K562 (cell line): ENCODE measurements around the gene GSTO2. TPM values are rescaled to one million over a fixed set of nuclear protein-coding genes. Genes with fewer than 3 reads are reported as not detected.

ENCODE experiments used
- ATAC-seq: fragments of 200-7000 bp; cut with Tn5 transposase; 3 replicates; pipeline ENCODE4 v1.9.1; 2020; ENCODE audit warnings: moderate library complexity
- BruUV-seq: library from RNA; stranded (reverse); fragments of 400-500 nt; replicated peaks from 2 replicates; lab custom pipeline; 2021; lab: Mats Ljungman, UMichigan
- CTCF ChIA-PET: fragments of 300-600 bp; formaldehyde crosslinking; extraction: SDS; loops from one replicate; lab custom pipeline; 2021; ENCODE audit warnings: low intra/inter-chr PET ratio; lab: Yijun Ruan, JAX
- POLR2A ChIA-PET: fragments of 300-600, 350-650 bp; sonication (Branson Sonifier 250); formaldehyde crosslinking; extraction: SDS; loops from one replicate; lab custom pipeline; 2021; ENCODE audit warnings: antibody characterized with exemption, inconsistent platforms; lab: Yijun Ruan, JAX
- DNase-seq, 4 experiments: peaks; one replicate each; pipeline versions ENCODE4 v3.0.0 to v3.0.0-alpha.2; 2011 to 2018; ENCODE audit warnings: low spot score in 3 of 4, mixed read lengths in 3 of 4; ENCODE audit errors: extremely low read depth in 1 of 4
- FAIRE-seq: peaks from 2 replicates; lab custom pipeline; 2011; peaks lifted over from hg19 to GRCh38; lab: Jason Lieb, UNC
- H2AFZ ChIP-seq: 2 replicates; pipeline ENCODE4 v1.6.0; 2011; ENCODE audit warnings: low read depth, low read length, control low read depth, inconsistent platforms
- H3K27ac ChIP-seq: fragments of 200-600 bp; 3 replicates; pipeline ENCODE4 v1.8.0; 2011; ENCODE audit warnings: low read depth, mild to moderate bottlenecking, control low read depth, inconsistent platforms, low read length, moderate library complexity, mixed read lengths; ENCODE audit errors: extremely low read depth
- H3K27me3 ChIP-seq, 2 experiments: fragments of 300-600 bp in 1 of 2; 2 replicates in 1 of 2; 3 replicates in 1 of 2; pipeline versions ENCODE4 v1.6.0 to v1.8.0; 2011; ENCODE audit warnings: inconsistent platforms in 2 of 2, low read length in 2 of 2, mild to moderate bottlenecking in 1 of 2, mixed read lengths in 1 of 2, moderate library complexity in 1 of 2; ENCODE audit not compliant: control insufficient read depth in 2 of 2, insufficient read depth in 2 of 2
- H3K36me3 ChIP-seq: fragments of 300-600 bp; 3 replicates; pipeline ENCODE4 v1.8.0; 2011; ENCODE audit warnings: mild to moderate bottlenecking, low read length, inconsistent platforms; ENCODE audit not compliant: control insufficient read depth, insufficient read depth
- H3K4me1 ChIP-seq, 2 experiments: fragments of 200-600 bp in 1 of 2; replicated peaks in 1 of 2; 2 replicates in 1 of 2; 3 replicates in 1 of 2; pipeline versions ENCODE4 v1.5.1 to v1.8.0; 2011; ENCODE audit warnings: inconsistent platforms in 2 of 2, low read length in 2 of 2, mild to moderate bottlenecking in 1 of 2, mixed read lengths in 1 of 2, moderate library complexity in 1 of 2; ENCODE audit not compliant: control insufficient read depth in 2 of 2, insufficient read depth in 2 of 2
- H3K4me2 ChIP-seq: 2 replicates; pipeline ENCODE4 v1.6.1; 2011; ENCODE audit warnings: low read length, control low read depth, inconsistent platforms, mixed read lengths; ENCODE audit not compliant: insufficient read depth
- H3K4me3 ChIP-seq: fragments of 200-600 bp; sonication (generic), shearing (Covaris generic); 2 replicates; pipeline ENCODE4 v1.5.1; 2016; ENCODE audit warnings: control low read depth, inconsistent platforms
- H3K79me2 ChIP-seq: fragments of 200-600 bp; 3 replicates; pipeline ENCODE4 v1.8.0; 2011; ENCODE audit warnings: low read length, inconsistent platforms; ENCODE audit not compliant: control insufficient read depth, insufficient read depth
- H3K9ac ChIP-seq, 2 experiments: 2 replicates each; pipeline versions ENCODE4 v1.6.0 to v1.6.1; 2011; ENCODE audit warnings: low read depth in 2 of 2, low read length in 2 of 2, control low read depth in 1 of 2, inconsistent platforms in 1 of 2, mild to moderate bottlenecking in 1 of 2, mixed read lengths in 1 of 2; ENCODE audit not compliant: insufficient read depth in 1 of 2
- H3K9me1 ChIP-seq: one replicate; pipeline ENCODE4 v1.6.0; 2011; ENCODE audit warnings: inconsistent platforms, mild to moderate bottlenecking, low read length, moderate library complexity; ENCODE audit not compliant: control insufficient read depth, insufficient read depth
- H3K9me3 ChIP-seq: replicated peaks from 2 replicates; pipeline ENCODE4 v1.5.1; 2011; ENCODE audit warnings: low read depth, low read length, inconsistent platforms; ENCODE audit not compliant: control insufficient read depth, insufficient read depth
- H4K20me1 ChIP-seq: replicated peaks from 2 replicates; pipeline ENCODE4 v1.6.1; 2011; ENCODE audit warnings: low read length, inconsistent platforms, mixed read lengths; ENCODE audit not compliant: control insufficient read depth, insufficient read depth
- RBM39 ChIP-seq: fragments of 200-400 bp; formaldehyde crosslinking; optimal IDR thresholded peaks from 2 replicates; pipeline ENCODE3; 2018; ENCODE audit warnings: low read depth, low read length
- SPI1 ChIP-seq: IDR thresholded peaks from 2 replicates; pipeline ENCODE4 v1.6.1; 2011; ENCODE audit warnings: low read depth, low read length, control low read depth, borderline replicate concordance
- SRSF3 ChIP-seq: fragments of 200-400 bp; formaldehyde crosslinking; IDR thresholded peaks from 2 replicates; pipeline ENCODE4 v1.6.1; 2016; ENCODE audit warnings: mild to moderate bottlenecking, low read length, moderate library complexity; ENCODE audit not compliant: insufficient read depth
- WGBS: fragments of 100-300 bp; shearing (Covaris generic); methylation state at CpG from one replicate; pipeline ENCODE4 v1.1.6; 2016; ENCODE audit warnings: low coverage, mixed read lengths; ENCODE audit not compliant: insufficient coverage; ENCODE audit errors: missing lambda C conversion rate; 5-methylcytosine and 5-hydroxymethylcytosine counted together
- in situ Hi-C: fragments of 300-500 bp; cut with MboI; formaldehyde crosslinking; loops from 4 replicates; pipeline ENCODE4 v1.15.0; 2018; ENCODE audit warnings: inconsistent platforms, mixed read lengths
- intact Hi-C: fragments of 100-400 bp; cut with micrococcal nuclease; formaldehyde crosslinking; loops from 2 replicates; pipeline ENCODE4 v1.14.2; 2022
- polyA plus RNA-seq, 8 experiments: library from polyadenylated mRNA; depleted of rRNA in 4 of 8; stranded (reverse) in 5 of 8; unstranded in 3 of 8; fragments of >200 nt; fragmentation: Nextera tagmentation in 2 of 8; fragmentation: Illumina TruSeq in 1 of 8; extraction: Ambion mirVana in 2 of 8; extraction: Trizol in 1 of 8; gene quantifications; 2 replicates each; pipeline versions ENCODE4 v1.2.1 to v1.2.3, GENCODE V29; 2011 to 2014; ENCODE audit warnings: inconsistent platforms in 1 of 8, missing spikeins in 1 of 8
- total RNA-seq, 7 experiments: library from RNA; depleted of rRNA in 6 of 7; stranded (reverse); fragments of >200 nt in 6 of 7; fragmentation: Illumina TruSeq in 2 of 7; extraction: Trizol in 2 of 7; gene quantifications; 2 replicates each; pipeline versions ENCODE4 v1.2.1 to v1.2.3, GENCODE V29; 2011 to 2021; ENCODE audit warnings: low replicate concordance in 1 of 7
- TF ChIP-seq, protein P1 (sequence below): sonication (generic); formaldehyde crosslinking; IDR thresholded peaks from 2 replicates; pipeline ENCODE4 v1.8.0; 2022; ENCODE audit warnings: missing genetic modification reagents, mild to moderate bottlenecking, moderate library complexity, borderline replicate concordance
- TF ChIP-seq, protein P2 (sequence below): fragments of 250-450 bp; sonication (Bioruptor Pico); IDR thresholded peaks from 2 replicates; pipeline ENCODE4 v1.5.0; 2022; ENCODE audit warnings: mild to moderate bottlenecking
- TF ChIP-seq, protein P3 (sequence below): sonication (generic); IDR thresholded peaks from 2 replicates; pipeline ENCODE4 v1.6.1; 2016

The GSTO2 gene
- total and polyA plus RNA-seq, 9 of the 15 experiments (the other 6 are each of a cell fraction or from before 2014, with no cell fraction given): 0.18 to 1.8 (median 0.90) TPM

DNA sequence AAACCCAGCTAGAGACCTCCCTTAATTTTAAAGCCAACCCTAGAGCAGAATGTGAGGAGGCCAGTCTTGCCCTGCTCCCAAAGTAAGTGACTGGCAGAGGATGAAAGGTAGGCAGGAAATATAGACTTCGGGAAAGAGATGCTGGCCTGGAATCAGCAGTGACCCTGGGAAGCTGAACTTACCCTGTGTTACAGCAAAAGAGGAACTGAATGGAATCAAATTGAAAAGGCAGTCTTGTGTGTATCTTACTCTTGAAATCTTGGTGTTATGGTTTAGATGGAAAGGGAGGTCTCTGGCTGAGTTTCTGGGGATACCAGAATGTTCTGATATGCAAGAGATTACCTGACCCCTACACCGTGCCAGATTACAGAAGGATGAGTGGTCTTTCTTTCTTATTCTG is 28.9 kb upstream of the GSTO2 start:
- CTCF ChIA-PET: no interaction called here
- ATAC-seq: peak; percentile 34; the same call in 2 of the 3 replicates

DNA sequence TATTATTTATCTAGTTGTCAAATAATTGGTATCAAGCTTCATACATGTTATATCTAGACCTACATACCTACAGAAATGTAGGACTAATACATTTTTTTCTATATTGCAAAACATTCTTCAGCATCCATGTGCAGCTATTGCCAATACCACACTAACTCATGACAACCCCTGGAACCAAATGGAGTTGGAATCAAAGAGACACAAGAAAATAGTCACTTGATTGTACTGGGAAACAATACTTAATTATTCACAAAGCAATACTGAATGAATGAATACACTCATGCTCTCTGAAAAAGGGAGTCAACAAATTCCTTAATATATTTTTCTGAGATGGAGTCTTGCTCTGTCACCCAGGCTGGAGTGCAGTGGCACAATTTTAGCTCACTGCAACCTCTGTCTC is 26.4 kb upstream of the GSTO2 start:
- no peaks in the 10 kb centered on the region for H3K9me1 ChIP-seq
- H3K9me3 ChIP-seq: peaks cover 11% of the 10 kb centered on the region
- no peak overlapping the region for H3K9ac ChIP-seq
- H3K27ac ChIP-seq: no peak overlapping the region
- H4K20me1 ChIP-seq: no peaks in the 10 kb centered on the region
- BruUV-seq: no TSS peak
- in situ Hi-C loops (no loop called here), intact Hi-C loops (no loop called here)
- no peaks in the 10 kb centered on the region for H3K79me2 ChIP-seq
- H3K4me2 ChIP-seq: no peak overlapping the region
- no peak overlapping the region for H3K4me3 ChIP-seq
- FAIRE-seq (no peak), DNase-seq (no peak), ATAC-seq (no peak)
- H3K4me1 ChIP-seq: peaks cover 0 to 8% of the 10 kb centered on the region in 2 experiments; a peak in 3 of 5 replicates
- H2AFZ ChIP-seq: no peak overlapping the region
- no peaks in the 10 kb centered on the region for H3K36me3 ChIP-seq
- no peaks in the 10 kb centered on the region for H3K27me3 ChIP-seq
- POLR2A ChIA-PET: no interaction called here
- CTCF ChIA-PET: no interaction called here
- TF ChIP-seq, protein P1, sequence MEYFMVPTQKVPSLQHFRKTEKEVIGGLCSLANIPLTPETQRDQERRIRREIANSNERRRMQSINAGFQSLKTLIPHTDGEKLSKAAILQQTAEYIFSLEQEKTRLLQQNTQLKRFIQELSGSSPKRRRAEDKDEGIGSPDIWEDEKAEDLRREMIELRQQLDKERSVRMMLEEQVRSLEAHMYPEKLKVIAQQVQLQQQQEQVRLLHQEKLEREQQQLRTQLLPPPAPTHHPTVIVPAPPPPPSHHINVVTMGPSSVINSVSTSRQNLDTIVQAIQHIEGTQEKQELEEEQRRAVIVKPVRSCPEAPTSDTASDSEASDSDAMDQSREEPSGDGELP (CRISPR knock-in tag): no peak
- TF ChIP-seq, protein P2, sequence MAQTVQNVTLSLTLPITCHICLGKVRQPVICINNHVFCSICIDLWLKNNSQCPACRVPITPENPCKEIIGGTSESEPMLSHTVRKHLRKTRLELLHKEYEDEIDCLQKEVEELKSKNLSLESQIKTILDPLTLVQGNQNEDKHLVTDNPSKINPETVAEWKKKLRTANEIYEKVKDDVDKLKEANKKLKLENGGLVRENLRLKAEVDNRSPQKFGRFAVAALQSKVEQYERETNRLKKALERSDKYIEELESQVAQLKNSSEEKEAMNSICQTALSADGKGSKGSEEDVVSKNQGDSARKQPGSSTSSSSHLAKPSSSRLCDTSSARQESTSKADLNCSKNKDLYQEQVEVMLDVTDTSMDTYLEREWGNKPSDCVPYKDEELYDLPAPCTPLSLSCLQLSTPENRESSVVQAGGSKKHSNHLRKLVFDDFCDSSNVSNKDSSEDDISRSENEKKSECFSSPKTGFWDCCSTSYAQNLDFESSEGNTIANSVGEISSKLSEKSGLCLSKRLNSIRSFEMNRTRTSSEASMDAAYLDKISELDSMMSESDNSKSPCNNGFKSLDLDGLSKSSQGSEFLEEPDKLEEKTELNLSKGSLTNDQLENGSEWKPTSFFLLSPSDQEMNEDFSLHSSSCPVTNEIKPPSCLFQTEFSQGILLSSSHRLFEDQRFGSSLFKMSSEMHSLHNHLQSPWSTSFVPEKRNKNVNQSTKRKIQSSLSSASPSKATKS (CRISPR knock-in tag): no peak

More for the DNA sequence above, 28.9 kb upstream of the GSTO2 start:
- DNase-seq (no peak), FAIRE-seq (no peak)
- Histone ChIP-seq H3K4me1 (peaks cover 0 to 8% of the 10 kb centered on the region in 2 experiments; a peak in 3 of 5 replicates), H4K20me1 (no peaks in the 10 kb centered on the region), H3K36me3 (no peaks in the 10 kb centered on the region), H3K27ac (no peak overlapping the region), H3K27me3 (no peaks in the 10 kb centered on the region), H3K79me2 (no peaks in the 10 kb centered on the region), H3K4me3 (no peak overlapping the region), H3K9ac (no peak overlapping the region), H3K9me3 (0 out of 2 replicates have a peak, but pooled peaks cover 1% of the 10 kb centered on the region), H3K4me2 (no peak overlapping the region), H2AFZ (peak overlapping the region; percentile 70; the same call in 1 of the 2 replicates), H3K9me1 (no peaks in the 10 kb centered on the region)
- no TSS peak for BruUV-seq
- intact Hi-C loops (no loop called here), in situ Hi-C loops (no loop called here)
- TF ChIP-seq, protein P3, sequence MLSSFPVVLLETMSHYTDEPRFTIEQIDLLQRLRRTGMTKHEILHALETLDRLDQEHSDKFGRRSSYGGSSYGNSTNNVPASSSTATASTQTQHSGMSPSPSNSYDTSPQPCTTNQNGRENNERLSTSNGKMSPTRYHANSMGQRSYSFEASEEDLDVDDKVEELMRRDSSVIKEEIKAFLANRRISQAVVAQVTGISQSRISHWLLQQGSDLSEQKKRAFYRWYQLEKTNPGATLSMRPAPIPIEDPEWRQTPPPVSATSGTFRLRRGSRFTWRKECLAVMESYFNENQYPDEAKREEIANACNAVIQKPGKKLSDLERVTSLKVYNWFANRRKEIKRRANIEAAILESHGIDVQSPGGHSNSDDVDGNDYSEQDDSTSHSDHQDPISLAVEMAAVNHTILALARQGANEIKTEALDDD: 0 out of 2 replicates have a peak, but pooled peaks have one; percentile 15
- TF ChIP-seq SRSF3 (no peak), SPI1 (peak; percentile 90), RBM39 (no peak)
- WGBS: 30% methylated on average over 2 of the region's 2 CpGs
- POLR2A ChIA-PET: interaction anchor here (0.5 kb wide), 1 partner anchor 19 kb away, joined by 3 read pairs; no protein-coding TSS in a partner anchor
